Measurements from ENCODE around the gene GOLGA6D.
"Not testable (repeated sequence)": the region's sequence is repeated elsewhere in the genome, so short reads cannot be mapped to it uniquely, and the experiment has no call there.

GOLGA6D gene

GRCh38 chr15:75275617-75276016 is 7.0 kb upstream of the GOLGA6D start:
- in situ Hi-C loops (cut with HindIII; ENCODE audit: low sequenced_read_pairs): not testable (repeated sequence)

GRCh38 chr15:75278497-75278896 is 4.1 kb upstream of the GOLGA6D start:
- in situ Hi-C loops (cut with HindIII; ENCODE audit: low sequenced_read_pairs): not testable (repeated sequence)

- in situ Hi-C loops (cut with HindIII; ENCODE audit: low sequenced_read_pairs): not testable (repeated sequence)
Observed at GRCh38 chr15:75284152-75284551, 1.5 kb downstream of the GOLGA6D start.

GRCh38 chr15:75293660-75294059 is 11.0 kb downstream of the GOLGA6D start:
- in situ Hi-C loops (cut with HindIII; ENCODE audit: low sequenced_read_pairs): not testable (repeated sequence)

GRCh38 chr15:75298541-75299310 is 16.1 kb downstream of the GOLGA6D start:
- in situ Hi-C loops (cut with HindIII; ENCODE audit: low sequenced_read_pairs): not testable (repeated sequence)

GRCh38 chr15:75299311-75299688 is 16.7 kb downstream of the GOLGA6D start:
- in situ Hi-C loops (cut with HindIII; ENCODE audit: low sequenced_read_pairs): not testable (repeated sequence)

GRCh38 chr15:75300026-75300425 is 17.4 kb downstream of the GOLGA6D start:
- in situ Hi-C loops (cut with HindIII; ENCODE audit: low sequenced_read_pairs): not testable (repeated sequence)

GRCh38 chr15:75302318-75302717 is 19.7 kb downstream of the GOLGA6D start:
- in situ Hi-C loops (cut with HindIII; ENCODE audit: low sequenced_read_pairs): no loop called here

- in situ Hi-C loops (cut with HindIII; ENCODE audit: low sequenced_read_pairs): not testable (repeated sequence)
Observed at GRCh38 chr15:75302753-75303152, 20.1 kb downstream of the GOLGA6D start.

- in situ Hi-C loops (cut with HindIII; ENCODE audit: low sequenced_read_pairs): no loop called here
Observed at GRCh38 chr15:75306188-75306587, 23.6 kb downstream of the GOLGA6D start.

- in situ Hi-C loops (cut with HindIII; ENCODE audit: low sequenced_read_pairs): no loop called here
Observed at GRCh38 chr15:75307778-75308390, 25.2 kb downstream of the GOLGA6D start.

GRCh38 chr15:75309711-75310110 is 27.1 kb downstream of the GOLGA6D start:
- in situ Hi-C loops (cut with HindIII; ENCODE audit: low sequenced_read_pairs): no loop called here

- in situ Hi-C loops (cut with HindIII; ENCODE audit: low sequenced_read_pairs): not testable (repeated sequence)
Observed at GRCh38 chr15:75312548-75312947, 29.9 kb downstream of the GOLGA6D start.

- in situ Hi-C loops (cut with HindIII; ENCODE audit: low sequenced_read_pairs): no loop called here
Observed at GRCh38 chr15:75313116-75313845, 30.6 kb downstream of the GOLGA6D start.

GRCh38 chr15:75314552-75315290 is 32.1 kb downstream of the GOLGA6D start:
- in situ Hi-C loops (cut with HindIII; ENCODE audit: low sequenced_read_pairs): no loop called here

- in situ Hi-C loops (cut with HindIII; ENCODE audit: low sequenced_read_pairs): not testable (repeated sequence)
Observed at GRCh38 chr15:75319231-75319897, 36.7 kb downstream of the GOLGA6D start.

- in situ Hi-C loops (cut with HindIII; ENCODE audit: low sequenced_read_pairs): no loop called here
Observed at GRCh38 chr15:75321711-75322110, 39.1 kb downstream of the GOLGA6D start.

GRCh38 chr15:75325922-75326321 is 43.3 kb downstream of the GOLGA6D start:
- in situ Hi-C loops (cut with HindIII; ENCODE audit: low sequenced_read_pairs): no loop called here

- in situ Hi-C loops (cut with HindIII; ENCODE audit: low sequenced_read_pairs): no loop called here
Observed at GRCh38 chr15:75327005-75327404, 44.4 kb downstream of the GOLGA6D start.

- in situ Hi-C loops (cut with HindIII; ENCODE audit: low sequenced_read_pairs): no loop called here
Observed at GRCh38 chr15:75327491-75327890, 44.9 kb downstream of the GOLGA6D start.

Data from DLD1 (cell line).